ENCODE data around the gene NSUN2. TPM values are rescaled to one million over a fixed set of nuclear protein-coding genes. Genes with fewer than 3 reads are reported as not detected.

The NSUN2 gene
- total RNA-seq, 4 donors from 2014 or later = 29.9 to 77.1 (median 51.7) TPM

DNA sequence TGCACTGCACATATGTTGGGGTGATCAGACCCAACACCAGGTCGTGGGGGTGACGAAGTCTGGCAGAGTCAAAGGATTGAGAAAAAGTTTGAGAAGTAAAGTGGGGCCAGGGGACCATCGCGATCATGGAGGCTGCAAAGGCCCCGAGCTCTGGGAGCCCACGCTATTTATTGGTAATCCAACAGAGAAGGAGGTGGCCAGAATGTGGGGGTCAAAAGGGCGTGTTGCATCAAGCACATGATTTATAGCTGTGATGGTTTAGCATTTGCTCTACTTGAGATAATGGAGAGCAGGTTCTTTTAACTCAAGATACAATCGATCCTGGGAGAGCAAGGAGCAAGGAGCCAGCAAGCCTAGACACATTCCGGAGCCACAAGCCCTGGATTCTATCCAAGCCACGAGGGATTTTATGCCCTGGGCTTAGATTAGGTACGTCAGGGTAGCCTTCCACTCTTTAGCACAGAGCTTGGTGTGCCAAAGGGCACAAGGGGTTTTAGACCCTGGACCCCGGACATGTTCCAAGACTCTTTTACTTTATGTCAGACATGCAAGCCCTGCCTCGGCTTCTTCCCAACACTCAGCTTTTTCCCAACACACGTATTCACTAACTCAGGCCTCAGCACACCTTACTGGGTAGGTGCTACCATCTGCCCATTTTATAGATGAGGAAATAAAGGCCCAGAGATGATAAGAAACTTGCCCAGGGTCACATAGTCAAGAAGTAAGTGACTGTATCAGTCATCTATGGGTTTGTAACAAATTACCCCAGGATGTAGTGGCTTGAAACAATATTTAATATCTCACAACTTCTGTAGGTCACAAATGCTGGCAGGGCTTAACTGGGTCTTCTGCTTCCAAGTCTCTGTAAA lies 39.5 kb downstream of the NSUN2 start:
- H3K4me3 ChIP-seq = no peak overlapping the region
- no peak for DNase-seq
- no peaks in the 10 kb centered on the region for H3K9me3 ChIP-seq
- no peaks in the 10 kb centered on the region for H3K4me1 ChIP-seq
- H3K36me3 ChIP-seq = peaks cover 0 to 8% (median under 1%) of the 10 kb centered on the region in 4 donors
- in situ Hi-C loops (cut with MboI; ENCODE audit: low pct_ligation_motif_present in 1 of 4, low pct_unique_long_range_greater_than_20kb in 1 of 4, low sequenced_read_pairs in 3 of 4) (loop anchor here in 1 of 4 donors (25.0 kb wide), 1 partner anchor 1106 kb away; no protein-coding TSS in a partner anchor), intact Hi-C loops (cut with DNase I; ENCODE audit: low total_unique reads) (no loop called here)
- no peak overlapping the region for H3K27ac ChIP-seq
- TF ChIP-seq POLR2A (IDR thresholded peaks at IDR 0.05) (no peak), POLR2AphosphoS5 (IDR thresholded peaks at IDR 0.05) (no peak), EP300 (IDR thresholded peaks at IDR 0.05; ENCODE audit: low read depth) (no peak), CTCF (IDR thresholded peaks at IDR 0.05) (no peak)
- WGBS, 2 donors (ENCODE audit: low coverage in 1 of 2) = 82 to 84% methylated on average over 7 to 14 of the region's 14 CpGs
- H3K27me3 ChIP-seq = no peaks in the 10 kb centered on the region

DNA sequence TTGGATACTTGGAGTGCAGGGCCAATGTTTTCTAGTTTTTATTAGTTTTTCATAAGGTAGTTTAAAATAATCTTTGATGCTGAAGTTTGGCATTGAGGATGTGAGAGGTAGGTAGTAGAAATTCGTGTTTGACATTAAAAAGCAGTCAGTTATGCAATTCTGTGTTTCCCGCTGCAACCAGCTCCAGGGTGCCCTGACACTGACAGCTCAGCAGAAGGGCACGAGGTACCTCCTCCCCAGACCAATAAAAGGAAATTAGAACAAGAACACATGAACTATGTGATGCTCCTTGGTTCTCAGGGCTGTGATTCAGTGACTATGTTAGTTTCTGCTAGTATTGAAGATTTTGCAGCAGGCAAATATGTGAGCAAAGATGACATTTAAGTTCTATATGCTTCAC lies 40.2 kb downstream of the NSUN2 start:
- no peak for DNase-seq
- Histone ChIP-seq H3K27me3 (no peaks in the 10 kb centered on the region), H3K36me3 (peaks cover 0 to 8% (median 0%) of the 10 kb centered on the region in 4 donors), H3K4me3 (no peak overlapping the region), H3K27ac (no peak overlapping the region), H3K4me1 (no peaks in the 10 kb centered on the region), H3K9me3 (no peaks in the 10 kb centered on the region)
- TF ChIP-seq POLR2A (IDR thresholded peaks at IDR 0.05) (no peak), CTCF (IDR thresholded peaks at IDR 0.05) (no peak), POLR2AphosphoS5 (IDR thresholded peaks at IDR 0.05) (no peak), EP300 (IDR thresholded peaks at IDR 0.05; ENCODE audit: low read depth) (no peak)
- WGBS, 2 donors (ENCODE audit: low coverage in 1 of 2) = 61 to 94% methylated on average over 2 to 3 of the region's 3 CpGs
- in situ Hi-C loops (cut with MboI; ENCODE audit: low pct_ligation_motif_present in 1 of 4, low pct_unique_long_range_greater_than_20kb in 1 of 4, low sequenced_read_pairs in 3 of 4) = loop anchor here in 1 of 4 donors (25.0 kb wide), 1 partner anchor 1105 kb away; no protein-coding TSS in a partner anchor
- intact Hi-C loops (cut with DNase I; ENCODE audit: low total_unique reads) = no loop called here

DNA sequence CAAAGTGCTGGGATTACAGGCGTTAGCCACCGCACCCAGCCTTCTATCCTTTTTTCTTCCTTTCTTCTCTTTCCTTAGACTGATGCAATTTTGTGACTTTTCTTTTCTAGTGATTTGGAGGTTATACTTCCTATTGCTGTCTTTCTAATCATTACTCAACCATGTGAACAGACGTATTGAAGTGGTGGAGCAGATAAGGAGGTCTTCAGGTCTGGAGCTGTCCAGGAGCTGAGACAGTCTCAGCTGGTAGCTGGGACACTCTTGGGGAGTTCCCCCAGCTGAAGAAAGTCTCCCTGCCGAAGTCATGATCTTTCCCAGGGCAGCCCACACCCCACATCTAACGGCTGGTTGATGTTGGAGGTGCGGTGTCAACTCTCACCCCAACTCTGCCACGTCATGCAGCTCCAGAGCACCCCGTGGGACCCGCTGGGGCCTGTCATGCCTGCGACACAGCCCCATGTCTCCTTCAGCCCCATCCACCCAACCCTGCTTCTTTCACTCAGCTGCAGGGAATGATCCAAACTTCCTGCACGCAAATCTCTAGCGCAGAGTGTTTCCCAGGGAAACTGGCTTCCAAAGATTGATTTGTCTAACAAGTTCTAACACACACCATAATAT lies 41.1 kb downstream of the NSUN2 start:
- intact Hi-C loops (cut with DNase I; ENCODE audit: low total_unique reads) (no loop called here), in situ Hi-C loops (cut with MboI; ENCODE audit: low pct_ligation_motif_present in 1 of 4, low pct_unique_long_range_greater_than_20kb in 1 of 4, low sequenced_read_pairs in 3 of 4) (loop anchor here in 1 of 4 donors (25.0 kb wide), 1 partner anchor 1104 kb away; no protein-coding TSS in a partner anchor)
- Histone ChIP-seq H3K36me3 (peaks cover 0 to 2% (median 0%) of the 10 kb centered on the region in 4 donors), H3K9me3 (no peaks in the 10 kb centered on the region), H3K27ac (no peak overlapping the region), H3K27me3 (no peaks in the 10 kb centered on the region), H3K4me3 (no peak overlapping the region), H3K4me1 (no peaks in the 10 kb centered on the region)
- TF ChIP-seq EP300 (IDR thresholded peaks at IDR 0.05; ENCODE audit: low read depth) = no peak
- TF ChIP-seq POLR2A (IDR thresholded peaks at IDR 0.05) = no peak
- no peak for TF ChIP-seq CTCF (IDR thresholded peaks at IDR 0.05)
- no peak for TF ChIP-seq POLR2AphosphoS5 (IDR thresholded peaks at IDR 0.05)
- 87% methylated on average over 12 of the region's 12 CpGs; no CpG with 5 or more reads in 1 of the 2 donors for WGBS, 2 donors (ENCODE audit: low coverage in 1 of 2)
- no peak for DNase-seq

- Histone ChIP-seq H3K36me3 (no peaks in the 10 kb centered on the region), H3K27ac (no peak overlapping the region), H3K4me1 (no peaks in the 10 kb centered on the region), H3K27me3 (no peaks in the 10 kb centered on the region), H3K4me3 (no peak overlapping the region), H3K9me3 (no peaks in the 10 kb centered on the region)
- no peak for DNase-seq
- intact Hi-C loops (cut with DNase I; ENCODE audit: low total_unique reads) = no loop called here
- TF ChIP-seq POLR2AphosphoS5 (IDR thresholded peaks at IDR 0.05) (no peak), POLR2A (IDR thresholded peaks at IDR 0.05) (no peak), EP300 (IDR thresholded peaks at IDR 0.05; ENCODE audit: low read depth) (no peak), CTCF (IDR thresholded peaks at IDR 0.05) (no peak)
- in situ Hi-C loops (cut with MboI; ENCODE audit: low pct_ligation_motif_present in 1 of 4, low pct_unique_long_range_greater_than_20kb in 1 of 4, low sequenced_read_pairs in 3 of 4) = loop anchor here in 1 of 4 donors (25.0 kb wide), 1 partner anchor 1103 kb away; no protein-coding TSS in a partner anchor
- 64 to 72% methylated on average over 2 of the region's 2 CpGs for WGBS, 2 donors (ENCODE audit: low coverage in 1 of 2)
Measured at GRCh38 chr5:6590581-6590980, 42.3 kb downstream of the NSUN2 start.

Measured in transverse colon (tissue), 4 donors.